ENCODE measurements around the gene ADPRHL1.

Gene ADPRHL1

DNA sequence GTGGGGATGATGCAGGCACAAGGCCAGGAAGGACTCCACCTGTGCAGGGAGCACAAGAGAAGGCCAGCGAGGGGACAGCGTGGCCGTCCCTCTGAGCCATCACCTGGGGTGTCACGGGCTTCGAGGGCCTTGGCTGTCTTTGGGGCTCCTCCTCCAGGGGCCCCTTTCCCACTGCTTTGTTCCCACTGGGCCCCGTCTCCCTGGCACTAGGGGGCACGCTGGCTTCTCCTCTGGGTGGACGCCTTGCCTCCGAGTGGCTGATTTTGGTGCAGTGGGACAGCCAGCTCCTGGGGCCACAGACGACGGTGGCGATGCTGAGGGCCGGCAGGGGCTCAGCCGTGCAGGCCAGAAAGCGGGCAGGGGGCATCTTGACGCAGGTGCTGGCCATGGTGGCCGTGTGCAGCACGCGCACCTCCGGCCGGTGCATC is 46.2 kb downstream of the ADPRHL1 start:
- DNase-seq, result peak in 4 of 10 donors; percentile 16 to 77 (median 48)
- intact Hi-C loops (cut with DNase I), result no loop called here

DNA sequence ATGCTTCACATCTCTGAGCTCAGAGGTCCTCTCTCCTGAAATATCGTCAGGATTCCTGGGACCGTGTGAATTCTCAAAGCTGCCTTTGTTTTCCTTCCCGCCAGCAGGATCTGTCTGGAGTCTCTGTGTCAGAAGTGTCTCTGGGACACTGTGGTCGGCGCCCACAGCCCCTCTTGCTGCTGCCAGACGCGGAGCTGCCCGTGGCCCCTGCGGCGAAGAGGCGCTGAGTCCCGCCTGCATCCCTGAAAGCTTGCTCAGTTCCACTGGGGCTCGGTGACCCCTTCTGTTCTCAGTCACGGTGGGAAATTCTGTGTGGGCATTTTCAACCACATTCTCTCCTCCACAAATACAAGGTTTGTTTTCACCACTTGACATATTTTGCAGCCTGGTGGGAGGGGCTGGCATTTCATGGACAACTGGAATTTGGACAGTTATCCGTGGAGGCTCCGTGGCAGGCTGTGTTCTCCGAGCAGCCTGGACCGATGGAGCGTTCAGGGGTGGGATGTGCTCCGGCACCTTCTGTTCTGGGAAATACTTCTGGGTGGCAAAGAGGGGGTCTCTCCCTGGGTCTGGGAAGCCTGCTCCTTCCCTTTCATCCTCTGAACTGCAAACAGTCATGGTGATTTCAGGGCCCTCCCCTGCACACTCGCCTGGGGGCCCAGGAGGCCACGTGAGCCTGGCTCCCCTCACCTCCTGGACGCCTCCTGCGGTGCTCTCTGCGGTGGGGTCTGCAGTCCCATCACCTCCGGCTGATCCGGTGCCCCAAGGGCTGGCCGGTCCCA is 46.8 kb downstream of the ADPRHL1 start:
- intact Hi-C loops (cut with DNase I), result no loop called here

DNA sequence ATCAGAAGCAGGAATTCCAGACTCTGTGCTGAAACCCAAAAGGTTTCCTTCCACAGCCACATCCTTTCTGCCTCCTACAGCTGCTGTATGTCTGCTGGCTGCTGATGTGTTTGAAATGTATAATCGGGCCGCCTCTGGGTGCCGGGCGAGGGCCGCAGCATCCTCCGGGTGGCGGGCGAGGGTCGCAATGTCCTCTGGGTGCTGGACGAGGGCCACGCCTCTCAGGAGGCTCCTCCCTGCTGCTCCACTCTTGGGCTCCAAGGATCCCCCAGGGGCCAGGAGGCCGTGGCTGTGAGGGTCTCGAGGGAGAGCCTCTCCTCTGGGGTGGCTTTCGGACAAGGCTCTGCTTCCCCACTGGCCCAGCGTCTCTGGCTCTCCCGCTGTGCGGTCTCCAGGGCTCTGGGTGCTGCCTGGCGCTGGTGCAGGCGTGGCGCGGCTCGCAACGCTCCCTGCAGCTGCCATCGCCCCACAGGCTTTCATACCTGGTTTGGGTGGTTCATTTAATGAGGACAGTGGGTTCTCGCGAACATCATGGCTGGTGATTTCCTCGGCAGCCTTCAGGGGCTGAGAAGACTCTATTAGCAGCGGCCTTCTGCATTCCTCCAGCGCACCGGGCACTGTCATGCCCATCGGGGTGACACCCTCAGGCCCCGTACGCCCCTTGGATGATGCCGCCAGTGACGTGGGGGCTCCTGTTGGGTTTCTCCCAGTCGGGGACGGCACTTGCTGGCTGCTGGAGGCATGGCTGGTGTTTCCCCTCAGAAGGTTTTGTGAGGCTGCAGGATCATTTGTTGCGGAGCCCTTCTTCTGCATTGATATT is 47.6 kb downstream of the ADPRHL1 start:
- intact Hi-C loops (cut with DNase I), result no loop called here
- DNase-seq, result peak in 2 of 10 donors; percentile 48 to 50

More for the DNA sequence above, 46.8 kb downstream of the ADPRHL1 start:
- DNase-seq, result peak in 2 of 10 donors; percentile 59 to 63

DNA sequence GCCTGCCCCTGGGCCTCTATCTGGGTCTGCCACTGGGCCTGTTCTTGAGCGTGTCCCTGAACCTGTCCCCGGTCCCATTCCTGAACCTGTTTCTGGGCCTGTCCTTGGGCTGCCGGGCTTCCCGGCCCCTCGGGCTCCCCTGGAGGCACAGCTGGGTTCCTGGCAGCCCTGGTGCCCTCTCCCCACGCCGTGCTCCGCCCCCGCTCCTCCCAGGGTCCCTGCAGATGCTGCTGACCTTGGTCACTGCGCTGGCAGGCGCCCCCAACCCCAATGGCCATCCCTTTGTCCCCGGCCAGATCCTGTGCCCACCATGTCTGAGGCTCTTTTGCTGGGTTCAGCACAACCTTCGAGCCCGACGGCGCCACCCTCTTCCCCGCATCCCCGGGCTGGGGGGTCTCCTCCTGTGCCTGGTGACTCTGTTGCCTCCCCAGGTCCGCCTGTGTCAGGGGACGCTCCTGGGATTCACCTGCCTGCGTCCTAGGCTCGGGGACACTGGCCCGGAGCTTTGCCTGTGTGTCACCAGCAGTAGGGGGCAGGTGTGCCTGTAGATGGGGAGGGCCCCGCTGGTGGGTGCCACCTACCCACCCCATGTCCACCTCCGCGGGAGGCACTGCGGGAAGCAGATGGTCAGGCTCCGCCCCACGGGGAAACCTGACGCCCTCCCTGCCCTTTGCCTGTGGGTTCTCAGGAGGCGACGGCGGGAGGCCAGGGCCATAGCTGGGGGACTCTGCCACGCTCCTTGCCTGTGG is 48.4 kb downstream of the ADPRHL1 start:
- DNase-seq, result peak in 4 of 10 donors; percentile 23 to 80 (median 62)
- intact Hi-C loops (cut with DNase I), result no loop called here

DNA sequence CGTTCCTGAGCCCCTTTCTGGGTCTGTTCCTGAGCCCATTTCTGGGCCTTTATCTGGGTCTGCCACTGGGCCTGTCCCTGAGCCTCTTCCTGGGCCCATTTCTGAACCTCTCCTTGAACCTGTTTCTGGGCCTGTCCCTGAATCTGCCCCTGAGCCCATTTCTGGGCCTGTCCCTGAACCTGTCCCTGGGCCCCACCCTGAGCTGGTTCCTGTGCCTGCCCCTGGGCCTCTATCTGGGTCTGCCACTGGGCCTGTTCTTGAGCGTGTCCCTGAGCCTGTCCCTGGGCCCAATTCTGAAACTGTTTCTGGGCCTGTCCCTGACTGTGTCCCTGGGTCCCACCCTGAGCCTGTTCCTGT is 48.9 kb downstream of the ADPRHL1 start:
- intact Hi-C loops (cut with DNase I), result no loop called here
- peak in 1 of 10 donors; percentile 33 for DNase-seq

DNA sequence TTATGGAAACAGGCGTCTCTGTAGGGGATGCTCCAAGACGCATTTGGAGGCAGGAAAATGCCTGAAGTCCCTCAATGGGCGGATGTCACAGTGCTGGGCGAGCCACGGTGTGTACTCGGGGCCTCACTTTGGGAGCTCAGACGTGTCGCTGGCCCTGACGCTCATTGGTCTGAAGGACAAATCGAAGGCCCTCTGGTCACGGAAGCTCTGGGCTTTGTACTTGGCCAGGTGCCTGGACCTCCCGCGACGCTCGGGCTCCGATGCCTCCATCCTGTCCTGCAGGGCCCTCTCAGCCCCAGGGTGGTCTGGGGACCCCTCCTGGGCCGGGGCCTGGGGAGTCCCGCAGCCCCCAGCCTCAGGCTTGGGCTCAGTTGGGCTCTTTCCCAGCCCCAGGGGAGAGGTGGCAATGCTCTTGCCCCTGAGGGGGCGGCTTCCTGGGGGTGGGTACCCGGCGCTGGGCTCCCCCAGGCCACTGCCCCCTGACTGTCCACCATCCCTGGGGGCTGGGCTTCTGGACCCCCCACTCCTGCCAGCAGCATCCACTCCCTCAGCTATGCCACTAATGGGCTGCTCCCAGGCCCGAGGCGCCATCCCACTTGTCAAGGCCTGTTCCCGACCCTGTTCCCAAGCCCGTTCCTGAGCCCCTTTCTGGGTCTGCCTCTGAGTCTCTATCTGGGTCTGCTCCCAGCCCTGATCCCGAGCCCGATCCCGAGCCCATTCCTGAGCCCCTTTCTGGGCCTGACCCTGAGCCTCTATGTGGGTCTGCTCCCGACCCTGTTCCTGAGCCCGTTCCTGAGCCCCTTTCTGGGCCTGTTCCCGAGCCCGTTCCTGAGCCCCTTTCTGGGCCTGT is 49.8 kb downstream of the ADPRHL1 start:
- DNase-seq, result peak in 3 of 10 donors; percentile 25 to 83 (median 37)
- intact Hi-C loops (cut with DNase I), result no loop called here

DNA sequence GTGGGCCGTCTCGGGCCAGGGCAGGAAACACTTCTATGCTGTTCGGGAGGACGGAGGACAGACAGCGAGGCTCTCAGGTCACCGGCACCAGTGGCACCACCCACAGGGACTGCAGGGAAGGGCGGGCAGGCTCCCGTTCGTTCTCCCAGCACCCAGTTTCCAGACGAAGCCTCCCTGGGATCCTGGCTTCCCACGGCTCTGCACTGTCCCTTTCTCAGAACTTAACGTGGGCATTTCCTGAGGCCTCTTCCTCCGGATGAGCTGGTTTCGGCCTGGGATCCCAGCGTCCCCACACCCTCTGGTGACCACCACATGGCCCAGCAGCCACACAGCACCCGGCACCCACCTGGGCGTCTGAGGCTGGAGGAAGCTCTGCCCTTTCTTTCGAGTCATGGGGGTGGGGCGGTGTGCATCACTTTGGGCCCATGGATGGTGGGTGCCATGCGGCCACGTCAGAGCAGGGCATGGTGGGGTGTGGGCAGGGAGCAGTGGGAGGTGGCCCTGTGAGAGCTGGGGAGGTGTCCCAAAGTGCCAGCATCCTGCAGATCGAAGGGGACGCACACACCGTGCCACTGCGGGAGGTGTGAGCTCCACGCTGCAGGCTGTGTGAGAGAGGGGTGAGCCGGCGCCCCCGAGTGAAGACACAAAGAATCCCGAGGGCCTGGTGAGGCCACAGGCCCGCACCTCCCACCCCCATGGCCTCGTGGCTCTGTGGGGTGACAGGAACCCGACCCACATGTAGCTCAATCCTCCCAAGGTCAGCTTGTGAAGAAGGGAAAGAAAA is 50.6 kb downstream of the ADPRHL1 start:
- intact Hi-C loops (cut with DNase I), result no loop called here
- DNase-seq, result peak in 3 of 10 donors; percentile 62 to 79 (median 75)

DNA sequence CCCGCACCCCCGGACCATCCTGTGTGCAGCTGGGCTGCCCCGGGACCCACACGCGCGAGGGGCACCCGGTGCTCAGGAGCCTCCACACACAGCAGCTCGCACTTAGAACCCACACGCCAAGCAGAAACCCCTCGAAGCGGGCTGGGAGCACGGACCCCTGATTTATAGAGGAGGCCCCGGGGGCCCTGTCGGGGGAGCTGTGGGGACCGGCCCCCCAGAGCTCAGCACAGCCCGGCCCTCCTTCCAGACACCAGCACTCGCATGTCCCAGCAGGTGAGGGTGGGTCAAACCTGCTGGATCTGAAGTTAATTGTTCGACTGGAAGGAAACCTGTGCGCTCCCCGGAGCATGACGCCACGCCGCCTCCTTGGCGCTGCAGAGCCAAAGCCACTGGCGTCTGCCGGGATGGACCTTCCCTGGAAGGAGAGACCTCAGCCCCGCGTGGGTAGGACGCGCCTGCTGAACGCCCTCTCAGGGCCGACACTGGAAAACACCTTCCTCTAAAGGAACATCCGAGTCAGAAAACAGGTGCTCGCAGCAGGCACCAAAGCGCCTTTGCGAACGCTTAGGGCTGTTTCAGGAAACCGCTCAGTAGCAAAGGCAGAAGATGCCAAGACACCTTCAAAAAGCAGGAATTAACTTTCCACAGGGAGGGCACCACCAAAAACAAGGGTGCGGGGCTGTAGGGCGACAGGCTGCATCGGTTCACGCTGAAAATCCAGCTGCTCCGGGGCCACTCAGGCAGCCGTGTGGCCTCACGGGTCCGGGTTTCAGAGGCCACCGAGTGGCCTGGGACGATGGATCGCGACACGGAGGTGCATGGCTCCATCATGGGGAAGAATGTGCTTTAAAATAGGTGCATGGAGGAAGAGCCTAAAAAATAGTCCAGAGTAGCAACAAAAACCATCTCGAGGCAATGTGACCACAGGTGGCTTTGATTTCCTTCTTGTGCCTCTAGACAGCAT is 51.6 kb downstream of the ADPRHL1 start:
- intact Hi-C loops (cut with DNase I), result no loop called here
- peak in 3 of 10 donors; percentile 73 to 81 (median 74) for DNase-seq

DNA sequence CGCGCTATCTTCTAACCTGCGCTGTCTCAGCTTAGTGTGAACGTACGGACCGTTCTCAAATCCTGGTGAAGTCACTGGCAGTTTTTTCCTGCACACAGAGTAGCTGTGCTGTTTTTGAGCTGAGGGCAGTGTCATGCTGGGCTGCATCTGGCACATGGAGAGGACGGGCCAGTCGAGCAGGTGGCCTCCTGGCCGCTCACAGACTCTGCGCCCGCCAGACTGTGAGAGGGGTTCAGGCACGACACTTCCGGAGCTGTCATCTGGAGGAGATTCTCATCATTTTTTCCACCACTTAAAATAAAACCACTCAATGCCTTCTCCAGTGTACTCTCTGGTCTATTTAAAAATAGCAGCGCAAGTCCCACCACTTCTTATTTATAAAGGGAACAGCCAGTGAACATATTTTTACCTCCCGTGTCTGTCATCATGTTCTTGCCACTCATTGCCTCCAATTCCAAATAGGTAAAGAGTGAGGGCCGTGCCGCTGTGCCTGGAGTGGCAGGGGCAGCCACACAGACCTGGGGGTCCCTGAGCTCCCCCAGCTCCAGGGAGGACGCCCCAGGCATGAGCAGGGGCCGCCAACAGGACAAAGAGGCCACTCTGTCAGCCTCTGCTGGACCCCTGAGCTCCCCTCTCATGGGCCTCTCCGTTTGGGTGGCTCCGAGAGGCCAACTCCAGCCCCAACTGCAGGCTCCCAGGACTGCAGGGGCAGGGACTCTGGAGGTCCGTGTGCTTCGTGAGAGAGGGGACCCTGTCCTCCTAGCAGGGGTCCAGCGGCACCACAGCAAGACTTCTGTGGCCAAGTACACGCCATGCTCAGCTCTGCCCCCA is 52.5 kb downstream of the ADPRHL1 start:
- intact Hi-C loops (cut with DNase I), result no loop called here
- DNase-seq, result peak in 5 of 10 donors; percentile 36 to 90 (median 85)

DNA sequence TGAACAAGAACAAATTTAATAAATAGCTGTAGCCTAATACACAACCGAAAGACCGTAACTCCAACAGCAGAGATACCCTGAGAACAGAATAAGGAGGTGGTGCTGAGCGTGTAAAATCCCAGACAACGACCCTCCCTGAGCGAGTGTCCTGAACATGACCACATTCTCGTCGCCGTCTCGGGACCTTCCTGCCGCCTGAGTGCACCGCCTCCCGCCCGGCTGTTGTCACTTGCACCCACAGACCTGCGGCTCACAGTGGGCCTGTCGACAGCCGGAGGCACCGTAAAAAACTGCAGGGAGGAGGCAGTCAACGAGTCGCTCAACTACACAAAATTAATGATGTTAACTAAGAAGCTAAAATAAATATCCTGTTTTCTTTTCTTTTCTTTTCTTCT is 53.5 kb downstream of the ADPRHL1 start:
- peak in 2 of 10 donors; percentile 76 to 81 for DNase-seq
- intact Hi-C loops (cut with DNase I), result loop anchor here (10.0 kb wide), 1 partner anchor 455 kb away; no protein-coding TSS in a partner anchor

DNA sequence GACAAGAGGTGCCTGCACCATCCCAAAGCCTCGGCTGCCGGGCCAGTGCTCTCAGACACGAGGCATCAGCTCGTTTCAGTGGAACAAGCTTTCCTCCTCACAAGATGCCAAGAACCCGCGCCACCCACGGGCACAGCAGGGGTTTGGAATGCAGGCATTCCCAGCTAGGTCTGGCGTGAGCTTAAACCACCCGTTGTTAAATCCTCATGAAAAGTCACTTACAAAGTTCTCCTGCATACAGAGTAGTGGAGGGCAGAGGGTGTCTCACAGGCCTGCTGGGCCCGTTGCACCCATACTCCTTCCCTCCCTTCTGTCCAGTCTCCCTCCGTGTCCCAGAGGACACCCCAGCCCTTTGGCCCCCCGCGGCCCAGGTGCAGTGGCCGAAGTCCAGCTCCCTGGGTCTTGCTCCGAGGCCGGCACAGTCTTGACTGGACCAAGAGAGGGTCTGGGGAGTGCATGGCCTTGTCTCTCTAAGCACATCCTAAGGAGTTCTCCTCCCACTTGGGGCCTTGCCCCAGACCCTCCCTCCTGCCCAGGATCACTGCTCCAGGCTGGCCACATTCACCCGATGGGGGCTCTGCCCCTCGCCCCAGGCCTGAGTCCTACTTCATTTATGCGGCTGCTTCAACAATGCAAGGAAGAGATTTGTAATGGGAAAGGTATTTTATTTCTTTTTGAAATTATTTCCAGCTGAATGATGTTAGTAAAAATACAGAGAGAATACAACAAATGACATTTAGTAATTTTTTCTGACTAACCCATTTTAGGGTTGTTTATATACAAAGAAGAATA is 54.1 kb downstream of the ADPRHL1 start:
- intact Hi-C loops (cut with DNase I), result loop anchor here (10.0 kb wide), 1 partner anchor 454 kb away; no protein-coding TSS in a partner anchor
- peak in 7 of 10 donors; percentile 52 to 93 (median 74) for DNase-seq

DNA sequence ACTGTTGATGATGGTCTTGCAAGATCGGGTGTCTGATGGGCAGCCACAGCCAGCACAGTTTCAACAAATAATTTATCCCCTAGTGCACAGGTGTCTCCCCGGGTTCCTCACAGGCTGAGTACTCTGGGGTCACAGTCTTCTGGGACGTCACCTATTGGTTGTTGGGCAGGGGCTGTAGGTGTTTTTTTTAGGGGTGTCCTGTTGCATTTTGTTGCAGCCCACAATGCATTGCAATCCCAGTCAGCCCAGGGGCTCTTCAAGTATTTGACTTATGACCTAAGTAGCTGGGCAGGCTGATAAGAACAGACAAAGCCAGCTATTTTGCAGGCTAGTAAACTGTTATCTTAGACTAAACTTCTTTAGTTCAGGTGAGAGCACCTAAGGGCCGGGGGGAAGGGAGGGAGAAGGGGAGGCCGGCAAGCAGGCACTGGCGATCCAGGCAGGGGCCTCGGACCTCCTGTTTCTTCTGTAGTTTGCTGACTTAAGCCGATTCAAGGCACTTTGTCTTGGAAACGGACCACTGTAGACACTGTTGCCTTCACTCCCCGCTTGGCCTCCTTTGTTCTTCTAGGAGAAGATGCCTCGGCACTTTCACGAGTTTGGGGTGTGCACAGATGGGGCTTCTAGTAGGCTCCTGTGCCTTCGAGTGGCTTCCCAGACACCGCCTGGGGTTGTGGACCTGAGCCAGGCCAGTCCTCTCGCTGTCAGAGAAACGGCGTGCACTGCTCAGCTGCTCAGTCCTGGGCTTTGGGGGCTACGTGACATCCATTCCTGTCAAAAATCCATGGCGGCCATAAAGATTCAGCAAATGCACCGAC is 55.5 kb downstream of the ADPRHL1 start:
- intact Hi-C loops (cut with DNase I), result loop anchor here (10.0 kb wide), 1 partner anchor 453 kb away; no protein-coding TSS in a partner anchor

DNA sequence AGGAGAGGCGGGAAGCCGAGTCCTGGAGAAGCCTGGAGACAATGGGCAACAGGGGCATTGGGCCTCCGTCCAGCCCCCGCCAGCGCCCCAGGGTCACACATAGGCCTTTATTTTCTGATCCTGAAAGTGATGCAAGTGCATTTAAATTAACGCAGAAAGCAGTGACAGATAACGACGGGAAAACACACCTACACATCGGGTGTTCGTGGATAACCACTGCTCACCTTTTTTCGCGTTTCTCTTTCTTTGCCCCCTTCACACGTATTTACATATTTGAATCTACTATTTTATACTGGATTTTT is 59.0 kb downstream of the ADPRHL1 start:
- DNase-seq, result no peak
- intact Hi-C loops (cut with DNase I), result loop anchor here (5.0 to 10.0 kb wide), 2 partner anchors 97 to 449 kb away; partner anchors contain the start of gene LAMP1

More for the DNA sequence above, 55.5 kb downstream of the ADPRHL1 start:
- peak in 1 of 10 donors; percentile 30 for DNase-seq

DNA sequence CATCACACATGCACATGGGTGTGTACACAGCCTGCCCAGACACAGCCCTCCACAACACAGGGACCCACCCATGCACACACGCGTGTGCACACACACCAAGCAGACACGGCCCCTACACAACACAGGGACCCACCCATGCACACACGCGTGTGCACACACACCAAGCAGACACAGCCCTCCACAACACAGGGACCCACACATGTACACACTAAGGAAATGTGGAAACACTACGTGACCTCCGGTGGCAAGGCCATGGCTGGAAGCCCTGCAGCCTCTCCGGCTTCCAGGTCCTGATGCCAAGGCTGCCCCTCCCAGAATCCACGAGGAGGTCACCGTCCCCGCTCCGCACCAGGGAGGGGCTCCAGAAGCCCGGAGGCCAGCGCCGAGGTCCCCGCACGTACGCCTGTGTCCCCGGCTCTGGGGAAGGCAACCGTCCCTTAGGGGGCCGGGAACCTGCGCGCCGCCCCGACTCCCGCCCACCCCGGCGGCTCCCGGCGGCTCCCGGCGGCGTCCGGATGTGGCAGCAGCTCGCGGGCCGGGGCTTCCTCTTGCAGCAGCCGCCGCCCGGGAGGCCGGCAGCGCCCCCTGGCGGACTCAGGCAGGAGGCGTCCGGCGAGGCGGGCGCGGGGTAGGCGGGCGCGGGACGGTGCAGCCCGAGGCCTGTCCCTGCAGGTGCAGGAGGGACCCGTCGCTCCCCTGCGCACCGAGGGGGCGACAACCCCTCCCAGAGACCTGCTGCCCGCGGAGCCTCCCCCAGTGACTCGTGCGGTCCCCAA is 59.5 kb downstream of the ADPRHL1 start:
- peak; percentile 55 to 97 (median 77) for DNase-seq
- intact Hi-C loops (cut with DNase I), result loop anchor here (5.0 to 10.0 kb wide), 2 partner anchors 96 to 449 kb away; partner anchors contain the start of gene LAMP1
